NB4 (cell line): ENCODE measurements around the gene RUNX3.

Source experiments
- MYC ChIP-seq: IDR thresholded peaks from 2 replicates; pipeline ENCODE4 v1.6.1; 2011; ENCODE audit warnings: low read depth, low read length
- POLR2A ChIP-seq: IDR thresholded peaks from 2 replicates; pipeline ENCODE4 v1.6.1; 2011; ENCODE audit warnings: mild to moderate bottlenecking; ENCODE audit not compliant: insufficient read length; ENCODE audit errors: extremely low read depth
- TF ChIP-seq, protein P1 (sequence below): IDR thresholded peaks from one replicate; pipeline ENCODE4 v1.5.1; 2012; ENCODE audit warnings: low read depth, low read length

DNA sequence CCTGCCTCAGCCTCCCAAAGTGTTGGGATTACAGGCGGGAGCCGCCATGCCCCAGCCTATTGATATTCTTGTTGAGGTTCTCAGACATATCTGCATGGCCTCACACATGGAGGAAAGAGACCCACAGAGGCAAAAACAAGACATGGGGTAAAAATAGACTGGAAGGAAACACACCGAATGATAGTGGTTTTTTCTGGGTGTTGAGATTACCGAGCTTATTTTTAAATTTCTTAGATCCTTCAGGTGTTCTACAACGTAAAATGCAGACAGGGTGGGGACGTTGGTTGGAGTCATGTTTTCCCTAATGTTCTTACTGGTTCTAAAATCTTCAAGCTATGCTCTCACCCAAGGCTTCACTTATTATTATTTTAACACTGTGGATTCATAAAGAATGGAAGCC, 23.9 kb upstream of the RUNX3 start:
- TF ChIP-seq POLR2A (no peak), MYC (no peak)
- TF ChIP-seq, protein P1, sequence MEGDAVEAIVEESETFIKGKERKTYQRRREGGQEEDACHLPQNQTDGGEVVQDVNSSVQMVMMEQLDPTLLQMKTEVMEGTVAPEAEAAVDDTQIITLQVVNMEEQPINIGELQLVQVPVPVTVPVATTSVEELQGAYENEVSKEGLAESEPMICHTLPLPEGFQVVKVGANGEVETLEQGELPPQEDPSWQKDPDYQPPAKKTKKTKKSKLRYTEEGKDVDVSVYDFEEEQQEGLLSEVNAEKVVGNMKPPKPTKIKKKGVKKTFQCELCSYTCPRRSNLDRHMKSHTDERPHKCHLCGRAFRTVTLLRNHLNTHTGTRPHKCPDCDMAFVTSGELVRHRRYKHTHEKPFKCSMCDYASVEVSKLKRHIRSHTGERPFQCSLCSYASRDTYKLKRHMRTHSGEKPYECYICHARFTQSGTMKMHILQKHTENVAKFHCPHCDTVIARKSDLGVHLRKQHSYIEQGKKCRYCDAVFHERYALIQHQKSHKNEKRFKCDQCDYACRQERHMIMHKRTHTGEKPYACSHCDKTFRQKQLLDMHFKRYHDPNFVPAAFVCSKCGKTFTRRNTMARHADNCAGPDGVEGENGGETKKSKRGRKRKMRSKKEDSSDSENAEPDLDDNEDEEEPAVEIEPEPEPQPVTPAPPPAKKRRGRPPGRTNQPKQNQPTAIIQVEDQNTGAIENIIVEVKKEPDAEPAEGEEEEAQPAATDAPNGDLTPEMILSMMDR = no peak
